Inflammatory macrophage (primary cell): ENCODE results near the gene BTBD9.

Experiments used
- DNase-seq, 2 donors: peaks; one replicate each; pipeline ENCODE4 v3.0.0-alpha.2; 2020 to 2022

BTBD9 gene

DNA sequence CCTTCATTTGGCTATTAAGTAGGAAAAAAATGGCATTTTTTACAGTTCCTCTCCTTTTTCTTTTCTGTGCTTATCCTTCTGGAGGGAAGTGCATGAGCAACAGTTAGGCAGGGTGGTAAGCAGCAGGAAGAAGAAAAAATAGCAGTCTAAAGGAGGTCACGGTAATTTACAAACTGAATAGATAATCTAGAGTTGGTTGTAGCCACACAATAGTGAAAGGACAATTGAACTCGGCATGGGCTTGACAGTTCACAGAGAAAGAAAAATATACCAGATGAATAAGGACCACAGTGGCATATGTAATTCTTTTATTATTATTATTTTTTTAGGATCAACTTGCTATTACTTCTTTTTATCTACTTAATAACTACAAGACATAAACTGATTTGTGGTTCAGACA, 358.6 kb downstream of the BTBD9 start:
- no peak for DNase-seq

DNA sequence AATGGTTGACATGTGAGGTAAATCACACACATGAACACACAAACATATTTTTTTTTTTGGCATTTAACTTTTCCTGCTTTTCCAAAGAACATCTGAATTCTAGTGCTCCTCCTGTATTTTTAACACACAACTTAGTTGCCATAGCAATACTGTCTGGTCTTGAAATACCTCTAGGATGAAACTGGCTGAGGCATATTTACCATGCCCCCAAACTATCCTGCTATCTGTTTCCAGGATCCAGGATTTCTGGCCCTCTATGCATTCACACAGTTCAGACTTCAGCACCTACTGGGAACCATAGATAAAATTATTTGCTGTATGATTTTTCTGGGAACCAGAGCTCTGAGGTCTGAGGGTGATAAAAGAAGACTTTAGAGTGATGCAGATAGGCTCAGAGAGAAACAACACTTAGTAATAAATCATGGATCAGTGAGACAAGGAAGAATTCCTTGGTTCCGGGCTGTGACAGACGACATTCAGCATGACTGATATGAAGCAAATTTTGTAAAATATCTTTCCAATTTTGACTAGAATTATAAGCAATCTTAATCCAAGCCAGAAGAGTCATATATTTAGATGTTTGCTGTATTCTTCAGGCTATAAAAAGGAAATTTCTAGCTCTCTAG, 359.7 kb downstream of the BTBD9 start:
- DNase-seq, result no peak

DNA sequence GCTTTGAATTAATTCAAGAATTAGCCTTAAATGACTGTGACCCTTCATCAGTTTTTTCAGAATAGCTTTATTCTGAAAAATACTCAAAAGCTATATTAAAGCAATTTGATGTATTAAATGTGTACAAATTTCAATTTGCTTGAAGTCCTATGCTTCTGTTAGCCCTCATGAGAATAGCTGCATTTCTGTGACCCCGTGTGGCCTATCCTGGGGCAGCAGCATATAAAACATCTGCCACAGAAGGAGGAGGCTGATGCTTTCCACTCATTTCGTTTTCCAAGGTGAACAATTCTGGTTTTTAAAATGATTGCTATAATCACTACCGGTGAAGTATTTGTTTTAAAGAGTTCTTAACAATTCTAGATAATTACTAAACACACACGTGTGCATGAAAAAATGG, 360.3 kb downstream of the BTBD9 start:
- DNase-seq, result no peak

DNA sequence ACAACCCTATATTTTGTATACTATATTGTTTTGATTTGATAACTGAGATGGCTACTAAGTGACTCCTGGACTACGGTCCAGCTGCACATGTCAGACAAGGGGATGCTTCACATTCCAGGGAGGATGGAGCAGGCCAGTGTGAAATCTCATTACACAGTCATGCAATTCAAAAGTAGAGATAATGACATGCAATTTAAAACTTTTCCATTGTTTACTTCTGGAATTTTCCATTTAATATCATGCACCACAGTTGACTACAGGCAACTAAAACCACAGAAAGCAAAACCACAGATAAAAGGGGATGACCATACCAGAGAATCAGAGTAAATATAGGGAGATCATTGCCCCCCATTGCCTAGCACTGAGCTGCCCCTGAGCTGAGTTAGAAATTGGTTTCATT, 366.4 kb downstream of the BTBD9 start:
- no peak for DNase-seq

DNA sequence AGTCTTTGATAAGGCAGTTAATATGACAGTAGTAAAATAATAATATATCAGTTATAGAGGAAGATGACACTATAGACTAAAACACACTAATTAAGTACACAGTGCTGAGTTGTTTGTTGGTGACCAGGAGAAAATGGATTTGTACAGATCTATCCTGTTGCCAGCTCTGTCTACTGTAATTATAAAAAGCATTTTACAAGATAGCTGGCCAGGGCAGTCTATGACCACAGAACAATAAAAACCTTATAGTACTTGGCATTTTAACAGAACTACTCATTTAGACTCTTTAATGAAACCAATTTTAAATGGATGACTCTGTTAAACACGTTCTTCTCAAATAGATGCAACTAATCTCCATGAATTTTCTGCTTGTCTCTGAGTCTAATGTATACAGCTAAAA, 367.5 kb downstream of the BTBD9 start:
- no peak for DNase-seq

DNA sequence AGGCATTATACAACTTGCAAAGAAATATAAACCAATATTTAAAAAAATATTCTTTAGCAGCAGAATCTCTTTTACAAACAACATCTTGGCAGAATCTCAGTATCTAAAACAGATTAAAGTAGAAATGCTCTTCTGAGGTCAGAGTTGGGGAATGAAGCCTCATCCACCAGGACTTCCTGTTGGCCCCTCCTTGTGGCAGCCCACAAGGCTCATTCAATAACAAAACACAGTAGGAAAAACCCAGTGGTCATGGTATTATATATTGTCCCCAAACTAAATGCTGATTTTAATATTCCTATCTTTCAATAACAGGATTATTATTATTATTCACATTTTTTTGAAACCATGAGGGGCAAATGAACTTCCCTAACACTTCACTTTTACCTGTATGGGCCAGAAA, 368.6 kb downstream of the BTBD9 start:
- DNase-seq, result no peak

DNA sequence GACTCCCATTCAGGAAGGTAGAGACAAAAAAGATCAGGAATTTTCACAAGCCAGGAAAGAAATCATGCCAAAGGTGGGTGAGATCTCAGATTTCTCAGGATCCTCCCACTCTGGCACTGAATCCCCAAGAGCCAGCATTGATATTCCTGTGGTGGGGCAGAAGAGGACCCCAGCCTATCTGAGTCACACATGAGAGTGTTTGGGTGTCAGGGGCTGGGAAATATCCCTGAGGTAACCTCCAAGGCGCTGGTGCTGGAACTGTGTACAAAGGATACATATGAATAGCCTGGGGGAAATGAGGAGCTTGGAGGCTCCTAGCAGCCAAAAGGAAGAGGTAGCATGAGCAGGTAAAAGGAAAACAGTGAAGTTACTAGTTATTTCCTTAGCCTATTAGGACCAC, 369.4 kb downstream of the BTBD9 start:
- no peak for DNase-seq

DNA sequence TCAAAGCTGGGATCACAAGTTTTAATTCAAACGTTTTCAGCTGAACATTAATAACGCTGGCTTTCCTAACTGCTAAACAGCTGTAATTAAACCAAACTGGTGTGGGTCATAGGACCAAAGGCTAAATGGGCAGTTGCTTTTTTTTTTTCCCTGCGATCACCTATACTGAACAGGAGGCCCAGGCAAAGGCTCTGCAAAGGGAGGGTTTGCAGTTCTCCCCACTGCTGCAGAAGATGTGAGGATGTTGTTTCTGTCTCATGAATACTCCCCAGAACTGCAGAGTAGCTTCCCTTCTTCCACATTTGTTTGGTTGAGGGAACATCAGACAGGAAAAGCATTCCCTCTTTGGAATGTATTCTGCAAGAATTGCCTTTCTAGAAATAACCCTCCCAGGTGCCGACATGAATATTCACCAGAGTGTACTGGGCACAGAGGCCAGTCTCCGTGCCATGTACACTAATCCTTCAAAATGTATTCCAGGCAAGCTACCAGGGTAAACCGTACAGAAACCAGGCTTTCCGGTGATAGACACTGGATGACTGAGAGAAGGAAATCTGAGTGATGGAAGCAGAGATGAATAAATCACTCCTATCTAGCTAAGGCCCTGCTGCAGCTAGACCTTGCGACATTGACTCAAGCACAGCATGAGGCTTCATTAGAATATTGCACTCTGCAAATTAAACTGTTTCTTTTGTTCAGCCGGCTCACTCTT, 370.1 kb downstream of the BTBD9 start:
- no peak for DNase-seq

DNA sequence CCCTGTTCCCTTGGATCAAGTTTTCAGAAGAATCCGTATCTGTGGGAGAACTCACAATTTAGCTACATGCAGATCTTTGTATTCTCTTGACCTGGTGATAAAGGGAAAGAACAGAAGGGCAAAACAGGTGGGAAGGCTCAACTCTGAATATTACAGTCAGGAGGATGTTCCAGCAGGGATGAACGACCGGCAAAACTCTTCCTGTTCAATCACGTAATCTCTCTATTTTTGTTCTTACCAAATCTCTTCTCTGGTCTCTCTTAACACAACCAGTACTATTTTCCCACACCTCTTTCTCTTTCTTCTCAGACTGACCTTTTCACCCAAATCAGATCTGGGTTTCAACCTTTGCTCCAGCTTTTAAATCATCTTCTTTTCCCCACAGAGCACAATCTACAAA, 371.4 kb downstream of the BTBD9 start:
- no peak for DNase-seq

DNA sequence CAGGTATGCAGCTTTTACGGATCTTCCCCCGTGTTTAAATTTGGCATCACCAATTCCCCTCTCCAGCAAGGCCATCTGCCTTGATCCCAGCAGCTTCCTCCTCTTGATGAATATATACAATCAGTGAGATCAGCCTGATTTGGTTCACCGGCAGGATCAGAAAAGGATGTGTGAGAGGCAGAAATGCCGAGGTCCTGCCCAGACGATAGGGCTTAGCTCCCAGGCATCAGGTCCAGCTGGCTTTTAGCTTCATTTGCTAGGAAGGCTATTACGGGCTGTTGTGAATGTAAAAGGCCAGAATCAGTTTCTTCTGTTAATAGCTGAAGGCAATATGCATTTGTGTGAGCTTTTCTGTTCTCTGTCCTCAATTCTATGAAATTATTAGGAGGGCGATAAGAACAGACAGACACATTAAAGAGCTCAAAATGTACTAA, 372.8 kb downstream of the BTBD9 start:
- no peak for DNase-seq

DNA sequence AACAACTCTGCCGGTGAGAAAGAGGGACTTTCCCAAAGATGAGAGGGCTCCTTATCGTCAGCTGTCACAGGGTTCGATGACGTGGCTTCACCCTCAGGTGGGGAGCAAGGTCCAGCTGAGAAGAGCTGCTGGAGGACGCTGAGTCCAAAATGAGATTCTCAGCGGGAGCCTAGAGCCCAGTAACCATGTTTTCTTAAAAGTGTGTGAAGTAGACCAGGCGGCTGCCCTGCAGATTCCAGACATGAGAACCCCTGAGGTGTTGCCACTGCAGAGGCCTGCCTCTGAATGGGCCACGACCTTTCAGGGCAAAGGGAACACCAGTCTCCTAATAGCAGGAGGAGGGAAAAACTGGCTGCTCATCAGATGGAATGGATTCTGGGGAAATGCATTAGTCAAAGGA, 375.1 kb downstream of the BTBD9 start:
- no peak for DNase-seq

DNA sequence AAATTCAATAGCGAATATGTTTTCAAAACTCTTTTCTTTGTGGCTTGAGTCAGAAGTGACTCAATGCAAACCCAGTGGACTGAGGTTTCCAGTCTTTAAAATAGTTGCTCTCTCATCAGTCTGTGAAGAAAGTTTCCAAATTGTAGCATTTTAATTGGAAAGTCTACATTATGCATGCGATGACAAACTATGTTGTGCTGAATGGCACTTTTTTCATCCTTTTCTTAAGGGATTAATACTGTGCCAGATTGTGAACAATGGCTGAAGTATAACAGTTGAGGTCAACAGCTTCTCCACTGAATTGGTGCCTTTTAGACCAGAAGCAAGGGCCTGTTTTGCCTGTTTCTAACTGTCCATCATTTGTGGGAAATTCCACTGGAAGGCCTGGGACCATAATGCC, 377.1 kb downstream of the BTBD9 start:
- no peak for DNase-seq

DNA sequence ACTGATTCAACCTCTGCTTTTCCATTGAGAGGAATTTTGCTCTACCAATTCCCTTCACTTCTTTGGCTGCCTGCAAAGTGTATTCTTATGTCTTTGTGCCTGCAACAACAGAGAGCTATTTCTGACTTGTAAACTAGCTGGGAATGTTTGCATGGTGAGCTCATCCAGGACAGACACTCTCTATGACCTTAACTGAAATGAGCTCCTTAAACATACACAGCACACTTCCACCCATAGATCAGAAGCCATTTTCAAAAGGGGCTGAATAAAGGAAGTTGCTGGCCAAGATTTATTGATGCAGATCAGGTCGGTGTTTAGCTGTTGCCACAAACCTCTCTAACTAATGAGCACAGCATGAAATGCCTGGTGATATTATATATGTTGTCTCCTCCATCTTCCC, 377.7 kb downstream of the BTBD9 start:
- no peak for DNase-seq

DNA sequence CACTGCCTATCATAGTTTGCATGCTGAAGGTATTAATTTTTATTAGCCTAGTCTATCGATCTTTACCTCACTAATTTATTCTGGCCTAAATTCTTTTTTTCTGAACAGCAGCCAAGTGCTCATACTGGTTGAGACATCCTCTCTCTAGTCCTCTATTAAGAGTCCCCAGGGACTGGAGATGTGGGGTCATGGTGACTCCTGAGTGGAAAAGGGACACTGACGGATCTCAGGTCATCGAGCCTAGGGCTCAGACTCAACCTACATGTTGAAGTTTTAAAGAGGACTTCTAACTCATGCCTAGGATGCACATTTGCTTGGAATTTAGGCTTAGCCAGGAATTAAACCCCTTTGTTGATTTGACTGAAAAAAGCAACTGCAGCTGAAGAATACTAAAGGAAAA, 378.1 kb downstream of the BTBD9 start:
- DNase-seq, result no peak

DNA sequence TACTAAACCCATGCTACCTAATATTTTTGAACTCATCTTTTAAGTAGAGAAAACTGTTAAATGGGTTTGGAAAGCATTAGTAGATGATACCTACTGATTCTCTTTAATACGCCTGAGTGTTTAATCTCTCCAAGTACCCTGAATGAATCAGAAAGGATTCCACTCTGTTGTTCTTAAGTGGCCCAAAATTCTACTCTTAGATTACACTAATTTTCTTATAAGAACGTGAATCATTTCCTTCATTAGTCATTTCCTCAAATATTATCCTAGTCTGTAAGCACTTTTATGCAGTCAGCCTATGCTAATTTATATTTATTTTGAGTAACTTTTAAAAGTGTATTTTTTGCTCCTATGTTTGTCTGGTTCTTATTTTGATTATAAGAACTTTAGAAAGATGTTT, 380.0 kb downstream of the BTBD9 start:
- DNase-seq, result peak in 1 of 2 donors; percentile 28

DNA sequence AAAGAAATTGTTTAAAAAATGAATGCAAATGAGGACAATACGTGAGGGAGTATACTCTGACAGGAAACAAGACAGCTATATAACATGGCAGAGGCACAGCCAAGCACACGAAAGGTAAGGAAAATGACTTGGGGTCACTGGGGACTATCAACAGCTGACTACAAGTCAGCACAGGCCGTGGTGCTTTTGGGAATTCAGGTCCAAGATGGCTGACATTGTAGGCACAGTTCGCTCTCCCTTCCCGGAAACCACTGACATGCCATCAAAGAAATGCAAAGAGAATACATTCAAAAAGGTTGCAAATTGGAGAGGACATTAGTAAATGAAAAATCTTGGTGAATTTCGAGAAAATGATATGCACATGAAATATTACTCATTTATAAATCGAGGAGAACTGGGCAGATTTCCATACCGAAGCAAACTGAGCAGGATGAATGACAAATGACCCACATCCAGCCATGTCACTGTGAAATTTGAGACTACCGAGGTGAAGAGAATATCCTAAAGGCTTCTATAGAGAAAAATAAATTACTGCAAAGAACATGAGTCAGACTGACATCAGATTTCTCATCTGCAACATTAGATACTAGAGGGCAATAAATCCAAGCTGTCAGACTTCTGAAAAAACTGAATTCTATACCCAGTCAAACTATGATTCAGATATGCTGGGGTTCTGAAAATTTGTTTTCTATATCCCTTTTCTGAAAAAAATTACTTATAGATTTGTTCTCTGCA, 391.1 kb downstream of the BTBD9 start:
- no peak for DNase-seq

DNA sequence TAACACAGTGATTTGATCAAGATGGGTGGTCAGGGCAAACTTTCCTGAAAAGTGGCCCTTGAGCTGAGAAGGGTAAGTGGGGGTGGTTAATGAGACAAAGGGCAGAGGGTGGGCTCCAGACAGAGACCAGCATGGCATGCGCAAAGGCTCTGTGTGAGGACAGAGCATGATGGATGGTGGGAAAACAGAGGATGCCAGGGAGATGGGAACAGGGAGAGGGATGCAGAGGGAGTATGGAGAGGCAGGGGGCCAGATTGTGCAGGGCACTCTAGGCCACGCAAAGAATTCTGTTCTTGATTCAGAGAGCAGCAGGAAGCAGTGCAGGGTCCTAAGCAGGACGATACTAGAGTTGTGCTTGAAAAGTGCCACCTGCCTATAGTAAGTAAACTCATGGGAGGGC, 394.4 kb downstream of the BTBD9 start:
- DNase-seq, result no peak

DNA sequence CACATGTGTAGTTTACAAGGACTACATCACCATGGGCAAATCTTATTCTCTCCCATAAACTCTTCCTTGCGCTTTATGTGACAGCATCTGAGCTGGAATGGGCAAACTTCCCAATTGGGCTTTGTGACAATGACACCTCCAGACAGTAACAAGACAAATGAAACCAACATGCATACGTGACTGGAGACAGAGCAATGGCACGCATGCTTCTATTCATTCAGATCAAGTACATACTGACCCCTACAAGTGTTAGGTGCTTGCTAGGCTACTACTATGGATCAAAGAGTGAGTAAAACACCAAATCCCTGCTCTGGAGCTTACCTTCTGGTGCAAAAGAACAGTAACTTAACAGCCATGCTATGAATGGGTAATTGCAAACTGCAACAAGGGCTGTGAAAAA, 394.9 kb downstream of the BTBD9 start:
- DNase-seq, result no peak

DNA sequence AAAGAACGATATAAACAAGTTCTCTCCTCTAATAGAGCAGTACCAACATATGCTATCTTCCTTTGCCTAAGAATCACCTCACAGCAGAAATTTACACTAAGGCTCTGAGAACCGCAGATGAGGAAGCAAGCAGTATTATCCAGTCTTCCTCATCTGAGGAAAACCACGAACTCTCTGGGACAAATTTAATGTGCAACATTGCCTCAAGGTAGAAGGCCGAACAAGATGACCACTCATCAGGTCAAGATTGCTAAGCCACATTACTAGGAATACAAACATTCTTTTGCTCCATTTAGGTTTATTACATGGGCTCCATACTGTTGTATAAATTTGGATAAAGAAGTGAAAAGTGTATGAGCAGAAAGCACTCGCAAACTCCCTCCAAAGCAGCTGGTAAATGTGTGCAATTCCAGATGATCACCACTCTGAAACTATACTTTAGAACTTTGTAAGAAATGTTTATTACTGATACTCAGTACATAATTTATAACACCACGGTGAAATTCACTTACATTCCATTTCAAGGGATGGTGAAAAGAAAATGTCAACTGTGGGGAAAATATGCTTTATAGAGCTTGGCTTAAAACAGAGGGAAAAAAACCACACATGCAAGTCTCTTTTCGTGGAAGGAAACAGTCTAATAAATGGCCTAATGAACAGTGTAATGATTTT, 398.4 kb downstream of the BTBD9 start:
- no peak for DNase-seq

DNA sequence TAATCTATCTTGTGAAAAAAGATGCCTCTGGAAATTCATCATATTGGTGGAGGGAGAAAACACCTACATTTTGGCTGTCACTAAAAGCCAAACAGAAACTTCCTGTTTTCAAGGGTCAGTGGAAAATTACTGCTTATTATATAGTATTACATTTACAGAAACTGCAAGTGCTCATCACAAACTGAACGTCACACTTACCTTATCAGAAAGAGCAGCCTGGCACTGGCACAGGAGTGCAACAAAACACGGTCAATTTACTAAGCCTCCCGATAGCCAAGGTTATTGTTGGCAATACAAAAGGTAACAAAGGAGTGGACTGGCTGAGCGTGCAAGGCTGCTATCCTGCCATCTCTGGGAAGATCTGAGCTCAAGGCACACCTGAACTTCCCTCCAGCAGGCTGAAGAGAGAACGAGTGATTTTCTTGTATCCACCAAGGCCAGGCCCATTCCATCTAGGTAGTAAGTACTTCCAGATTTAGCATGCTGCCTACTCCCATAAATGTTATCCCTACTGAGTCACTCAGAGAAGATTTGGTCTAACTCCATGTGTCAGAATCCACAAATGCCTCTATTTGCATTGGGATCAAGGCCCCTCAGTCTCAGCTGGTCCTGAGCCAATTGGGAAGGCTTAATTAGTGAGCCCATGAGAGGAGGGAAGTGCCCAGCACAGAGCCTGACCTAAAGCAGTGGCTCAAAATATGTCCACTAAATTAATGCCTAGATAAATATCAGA, 399.8 kb downstream of the BTBD9 start:
- DNase-seq, result peak in 1 of 2 donors; percentile 9

DNA sequence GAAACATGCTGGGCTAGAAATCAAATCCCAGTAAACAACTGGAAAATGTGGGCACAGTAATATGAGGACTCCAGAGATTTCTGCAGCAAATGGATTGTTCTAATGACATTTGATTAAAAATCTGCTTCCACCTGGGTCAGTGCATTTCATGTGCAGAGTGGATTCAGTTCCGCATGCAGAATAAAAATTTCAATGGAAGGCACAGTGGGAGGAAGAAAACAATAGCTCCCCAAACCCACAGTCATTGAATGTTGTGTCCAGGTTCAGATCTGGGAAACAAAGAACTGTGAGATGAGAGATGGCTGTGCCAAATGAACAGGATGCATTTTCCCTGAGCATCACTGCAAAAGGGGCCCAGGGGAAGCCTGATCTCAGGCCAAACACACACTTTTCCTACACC, 403.1 kb downstream of the BTBD9 start:
- no peak for DNase-seq

DNA sequence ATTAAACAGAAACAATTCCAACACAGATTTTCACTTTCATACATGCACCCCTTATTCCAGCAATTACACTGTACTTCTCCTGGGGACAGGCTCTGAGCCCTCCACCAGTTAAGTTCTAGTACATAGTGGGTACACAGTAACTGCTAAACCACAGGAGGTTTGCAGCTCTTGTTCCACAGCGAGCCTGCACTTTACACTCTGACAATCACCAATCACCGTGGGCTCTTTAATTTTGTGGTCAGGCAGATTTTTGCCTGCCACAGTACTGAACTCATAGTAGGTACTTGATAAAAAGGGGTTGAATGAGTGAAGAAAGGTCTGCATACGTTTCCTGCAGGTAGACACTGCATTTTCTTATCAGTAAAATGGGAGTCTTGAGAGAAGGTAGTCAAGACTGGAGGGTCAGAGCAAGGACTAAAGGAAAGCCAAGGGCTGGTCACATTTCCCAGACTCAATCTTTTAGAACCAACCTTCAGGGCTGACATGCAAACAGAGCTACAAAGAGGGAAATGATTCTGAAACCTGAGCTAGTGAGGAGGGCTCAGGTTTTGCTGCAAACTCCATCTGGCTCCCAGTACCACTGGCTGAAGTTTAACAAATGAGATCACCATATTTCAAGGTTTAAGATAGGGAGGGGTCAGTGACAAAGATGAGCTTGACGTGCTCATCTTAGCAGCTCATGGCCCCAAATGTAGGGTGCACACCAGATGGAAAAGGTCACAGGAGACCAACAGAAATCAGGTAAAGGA, 404.6 kb downstream of the BTBD9 start:
- no peak for DNase-seq
